CD4-positive, alpha-beta T cell treated with Interleukin-21 for 1 hour (primary cell): ENCODE measurements around the gene IL10.

Experiments
- DNase-seq: peaks from one replicate; pipeline ENCODE4 v3.0.0-alpha.2; 2020

The IL10 gene

GRCh38 chr1:206732992-206733391 is 39.3 kb downstream of the IL10 start:
- no peak for DNase-seq

GRCh38 chr1:206732508-206732907 is 39.8 kb downstream of the IL10 start:
- no peak for DNase-seq

GRCh38 chr1:206729507-206729906 is 42.8 kb downstream of the IL10 start:
- no peak for DNase-seq

GRCh38 chr1:206729050-206729449 is 43.2 kb downstream of the IL10 start:
- DNase-seq, result no peak

- no peak for DNase-seq
Observed at GRCh38 chr1:206728697-206728987, 43.7 kb downstream of the IL10 start.

GRCh38 chr1:206727981-206728696 is 44.2 kb downstream of the IL10 start:
- DNase-seq, result no peak

- peak; percentile 64 for DNase-seq
Observed at GRCh38 chr1:206725109-206725963, 47.0 kb downstream of the IL10 start.

GRCh38 chr1:206723805-206724472 is 48.4 kb downstream of the IL10 start:
- no peak for DNase-seq

- DNase-seq, result no peak
Observed at GRCh38 chr1:206723462-206723804, 48.9 kb downstream of the IL10 start.

GRCh38 chr1:206722751-206723461 is 49.4 kb downstream of the IL10 start:
- DNase-seq, result no peak

GRCh38 chr1:206721454-206721853 is 50.8 kb downstream of the IL10 start:
- DNase-seq, result no peak

- DNase-seq, result no peak
Observed at GRCh38 chr1:206719169-206719839, 53.0 kb downstream of the IL10 start.

GRCh38 chr1:206717674-206717989 is 54.7 kb downstream of the IL10 start:
- DNase-seq, result no peak
